ENCODE data around the gene NARF.

NARF gene

GRCh38 chr17:82489117-82489516 lies 30.6 kb downstream of the NARF start:
- TF ChIP-seq ZNF274 (IDR thresholded peaks at IDR 0.05; ENCODE audit: low read depth, low read length) = no peak
- no peak overlapping the region for H3K4me3 ChIP-seq (ENCODE audit: low read length)

GRCh38 chr17:82489851-82490511 lies 31.4 kb downstream of the NARF start:
- no peak overlapping the region for H3K4me3 ChIP-seq (ENCODE audit: low read length)
- no peak for TF ChIP-seq ZNF274 (IDR thresholded peaks at IDR 0.05; ENCODE audit: low read depth, low read length)

- no peak overlapping the region for H3K4me3 ChIP-seq (ENCODE audit: low read length)
- no peak for TF ChIP-seq ZNF274 (IDR thresholded peaks at IDR 0.05; ENCODE audit: low read depth, low read length)
Observed at GRCh38 chr17:82490512-82491195, 32.1 kb downstream of the NARF start.

GRCh38 chr17:82491196-82491530 lies 32.6 kb downstream of the NARF start:
- no peak for TF ChIP-seq ZNF274 (IDR thresholded peaks at IDR 0.05; ENCODE audit: low read depth, low read length)

GRCh38 chr17:82491533-82491932 lies 33.0 kb downstream of the NARF start:
- no peak overlapping the region for H3K4me3 ChIP-seq (ENCODE audit: low read length)
- TF ChIP-seq ZNF274 (IDR thresholded peaks at IDR 0.05; ENCODE audit: low read depth, low read length) = no peak

More at GRCh38 chr17:82491196-82491530, 32.6 kb downstream of the NARF start:
- no peak overlapping the region for H3K4me3 ChIP-seq (ENCODE audit: low read length)

- H3K4me3 ChIP-seq (ENCODE audit: low read length) = no peak overlapping the region
- TF ChIP-seq ZNF274 (IDR thresholded peaks at IDR 0.05; ENCODE audit: low read depth, low read length) = no peak
Observed at GRCh38 chr17:82492643-82493225, 34.2 kb downstream of the NARF start.

GRCh38 chr17:82493226-82493781 lies 34.8 kb downstream of the NARF start:
- H3K4me3 ChIP-seq (ENCODE audit: low read length) = no peak overlapping the region

GRCh38 chr17:82494236-82495055 lies 35.9 kb downstream of the NARF start:
- TF ChIP-seq ZNF274 (IDR thresholded peaks at IDR 0.05; ENCODE audit: low read depth, low read length) = no peak
- H3K4me3 ChIP-seq (ENCODE audit: low read length) = no peak overlapping the region; the same call in 1 of the 2 replicates

More at GRCh38 chr17:82493226-82493781, 34.8 kb downstream of the NARF start:
- TF ChIP-seq ZNF274 (IDR thresholded peaks at IDR 0.05; ENCODE audit: low read depth, low read length) = no peak

- no peak overlapping the region for H3K4me3 ChIP-seq (ENCODE audit: low read length)
- TF ChIP-seq ZNF274 (IDR thresholded peaks at IDR 0.05; ENCODE audit: low read depth, low read length) = no peak
Observed at GRCh38 chr17:82495844-82496528, 37.4 kb downstream of the NARF start.

- no peak for TF ChIP-seq ZNF274 (IDR thresholded peaks at IDR 0.05; ENCODE audit: low read depth, low read length)
- peak overlapping the region; percentile 44; the same call in 1 of the 2 replicates for H3K4me3 ChIP-seq (ENCODE audit: low read length)
Observed at GRCh38 chr17:82496529-82497434, 38.2 kb downstream of the NARF start.

- peak overlapping the region; percentile 53; the same call in 1 of the 2 replicates for H3K4me3 ChIP-seq (ENCODE audit: low read length)
- no peak for TF ChIP-seq ZNF274 (IDR thresholded peaks at IDR 0.05; ENCODE audit: low read depth, low read length)
Observed at GRCh38 chr17:82497483-82498405, 39.2 kb downstream of the NARF start.

Measured in GM08714 (cell line).